AG04449 (cell line): ENCODE data around the gene PXMP4.

ENCODE experiments used
- CTCF ChIA-PET: fragments of 350-600 bp; formaldehyde crosslinking; extraction: SDS; loops from one replicate; lab custom pipeline; 2021; ENCODE audit warnings: antibody characterized with exemption; lab: Yijun Ruan, JAX
- POLR2A ChIA-PET: fragments of 400-600, 350-600 bp; formaldehyde crosslinking; extraction: SDS; loops from one replicate; lab custom pipeline; 2020; ENCODE audit warnings: antibody characterized with exemption, inconsistent platforms; lab: Yijun Ruan, JAX
- DNase-seq: peaks from one replicate; pipeline ENCODE4 v3.0.0-alpha.2; 2010; ENCODE audit warnings: low read depth, low spot score
- H3K4me3 ChIP-seq: 2 replicates; pipeline ENCODE4 v1.5.1; 2011; ENCODE audit warnings: low read depth, mild to moderate bottlenecking, control low read depth, low read length
- TF ChIP-seq, protein P1 (sequence below): IDR thresholded peaks from one replicate; pipeline ENCODE4 v1.5.1; 2011; ENCODE audit warnings: mild to moderate bottlenecking, moderate library complexity, low read length, control low read depth, inconsistent platforms; ENCODE audit not compliant: insufficient read depth; ENCODE audit errors: missing control alignments

PXMP4 gene

DNA sequence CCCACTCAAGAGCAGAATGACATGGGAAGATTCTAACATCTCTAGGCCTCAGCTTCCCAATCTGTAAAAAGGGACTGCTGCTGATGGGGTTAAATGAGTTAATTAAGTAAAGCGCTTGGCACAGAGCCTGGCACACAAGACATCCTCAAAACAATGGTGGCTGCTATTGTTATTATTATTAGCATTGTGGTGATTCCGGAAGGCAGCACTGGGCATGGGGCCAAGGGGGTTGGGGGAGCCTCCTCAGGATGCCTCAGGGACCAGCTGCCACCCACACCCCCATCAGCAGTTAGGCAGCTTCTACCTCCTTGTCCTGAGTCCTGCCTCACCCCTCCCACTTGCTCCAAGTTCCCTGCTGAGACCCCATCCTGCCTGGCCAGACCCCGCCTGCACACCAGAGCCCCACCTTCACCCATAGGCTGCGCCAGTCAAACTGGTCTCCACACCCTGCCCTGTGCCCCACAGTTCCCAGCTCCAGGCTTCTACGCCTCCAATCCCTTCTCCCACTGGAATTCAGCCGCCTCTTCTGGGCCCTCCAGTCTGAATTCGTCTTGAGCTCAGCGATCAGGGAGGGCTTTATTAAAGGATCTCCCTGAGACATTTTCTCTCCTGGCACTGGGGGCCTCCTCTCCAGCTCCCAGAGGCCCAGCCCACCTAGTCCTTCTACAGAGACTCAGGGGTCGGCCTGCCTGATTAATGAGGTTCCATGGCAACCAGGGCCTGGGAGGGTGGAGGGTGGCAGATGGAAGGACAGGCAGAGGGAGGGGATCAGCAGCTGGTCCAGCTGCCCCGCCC lies 35.4 kb downstream of the PXMP4 start:
- H3K4me3 ChIP-seq: peak overlapping the region; percentile 49
- TF ChIP-seq, protein P1, sequence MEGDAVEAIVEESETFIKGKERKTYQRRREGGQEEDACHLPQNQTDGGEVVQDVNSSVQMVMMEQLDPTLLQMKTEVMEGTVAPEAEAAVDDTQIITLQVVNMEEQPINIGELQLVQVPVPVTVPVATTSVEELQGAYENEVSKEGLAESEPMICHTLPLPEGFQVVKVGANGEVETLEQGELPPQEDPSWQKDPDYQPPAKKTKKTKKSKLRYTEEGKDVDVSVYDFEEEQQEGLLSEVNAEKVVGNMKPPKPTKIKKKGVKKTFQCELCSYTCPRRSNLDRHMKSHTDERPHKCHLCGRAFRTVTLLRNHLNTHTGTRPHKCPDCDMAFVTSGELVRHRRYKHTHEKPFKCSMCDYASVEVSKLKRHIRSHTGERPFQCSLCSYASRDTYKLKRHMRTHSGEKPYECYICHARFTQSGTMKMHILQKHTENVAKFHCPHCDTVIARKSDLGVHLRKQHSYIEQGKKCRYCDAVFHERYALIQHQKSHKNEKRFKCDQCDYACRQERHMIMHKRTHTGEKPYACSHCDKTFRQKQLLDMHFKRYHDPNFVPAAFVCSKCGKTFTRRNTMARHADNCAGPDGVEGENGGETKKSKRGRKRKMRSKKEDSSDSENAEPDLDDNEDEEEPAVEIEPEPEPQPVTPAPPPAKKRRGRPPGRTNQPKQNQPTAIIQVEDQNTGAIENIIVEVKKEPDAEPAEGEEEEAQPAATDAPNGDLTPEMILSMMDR: no peak
- DNase-seq: no peak
- POLR2A ChIA-PET: no interaction called here
- CTCF ChIA-PET: interaction anchor here (0.9 to 1.1 kb wide), 4 partner anchors 9 to 18 kb away, joined by 3 to 5 read pairs (median 3); partner anchors contain the start of gene ACTL10

DNA sequence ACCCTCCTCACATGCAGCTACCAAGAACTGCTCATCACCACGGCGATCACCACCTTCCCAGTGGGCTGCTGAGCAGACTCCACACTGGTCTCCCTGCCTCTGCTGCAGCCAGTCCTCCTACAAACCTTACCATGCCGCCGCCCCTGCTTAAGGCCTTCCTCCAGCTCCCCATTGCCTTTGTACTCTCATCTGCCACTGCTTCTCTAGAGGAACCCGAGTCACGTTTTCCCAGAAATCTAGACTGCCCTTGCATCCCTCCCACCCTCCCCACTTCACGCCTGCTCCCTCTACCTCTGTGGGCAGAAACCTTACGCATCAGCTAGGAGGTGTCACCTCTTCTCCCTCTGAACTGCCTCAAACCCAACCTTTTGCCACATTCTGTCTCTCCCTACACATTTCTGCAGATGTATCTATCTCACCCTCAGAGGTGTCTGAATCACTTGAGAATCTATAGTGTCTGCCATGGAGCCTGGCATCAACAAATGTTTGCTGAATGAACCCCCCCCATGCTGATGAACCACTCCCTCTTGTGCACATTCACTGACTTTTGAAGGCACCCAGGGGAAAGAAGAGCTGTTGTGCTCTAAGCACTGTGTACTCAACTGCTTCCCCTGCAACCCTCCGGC lies 38.3 kb downstream of the PXMP4 start:
- POLR2A ChIA-PET: interaction anchor here (0.9 kb wide), 1 partner anchor 17 kb away, joined by 3 read pairs; no protein-coding TSS in a partner anchor
- TF ChIP-seq, protein P1: no peak
- CTCF ChIA-PET: interaction anchor here (1.2 to 5.3 kb wide), 2 partner anchors 13 kb away, joined by 4 to 40 read pairs; partner anchors contain the start of gene ACTL10
- no peak overlapping the region for H3K4me3 ChIP-seq
- DNase-seq: no peak

DNA sequence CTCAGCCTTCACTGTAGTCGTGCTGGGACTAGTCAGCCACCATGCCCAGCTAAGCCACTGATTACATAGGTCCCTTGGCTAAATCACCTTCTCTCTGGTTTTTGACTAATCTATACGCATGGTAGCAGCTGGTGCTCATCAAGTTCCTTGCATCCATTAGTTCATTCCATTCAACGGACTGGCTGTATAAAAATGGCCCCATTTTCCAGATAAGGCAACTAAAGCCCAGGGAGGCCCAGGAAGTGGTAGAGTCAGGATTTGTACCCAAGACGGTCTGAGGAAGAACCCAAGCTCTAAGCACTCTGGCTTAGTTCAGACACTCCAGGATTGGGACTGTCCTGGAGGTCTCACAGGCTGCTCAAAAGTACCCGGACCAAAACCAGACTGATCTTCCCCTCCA lies 38.8 kb downstream of the PXMP4 start:
- DNase-seq: no peak
- no peak overlapping the region for H3K4me3 ChIP-seq
- ChIA-PET CTCF (interaction anchor here (5.3 kb wide), 1 partner anchor 13 kb away, joined by 40 read pairs; the partner anchor contains the start of gene ACTL10), POLR2A (interaction anchor here (0.6 to 0.9 kb wide), 2 partner anchors 9 to 17 kb away, joined by 3 read pairs; no protein-coding TSS in a partner anchor)
- TF ChIP-seq, protein P1: no peak

DNA sequence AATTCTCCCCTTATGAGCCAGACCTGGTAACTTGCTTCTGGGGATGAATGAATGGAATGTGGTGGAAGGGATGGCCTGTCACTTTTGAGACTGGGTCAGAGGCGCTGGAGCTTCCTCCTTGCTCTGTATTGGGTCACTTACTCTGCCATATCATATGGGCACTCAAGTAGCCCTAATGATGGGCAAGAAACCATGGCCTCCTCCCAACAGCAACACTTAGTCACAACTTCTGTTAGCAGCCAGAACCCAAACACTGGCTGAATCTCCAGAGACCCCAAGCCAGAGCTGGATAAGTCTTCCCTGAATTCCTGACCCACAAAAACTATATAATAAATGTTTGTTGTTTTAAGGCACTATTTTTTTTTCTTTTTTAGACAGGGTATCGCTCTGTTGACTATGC lies 39.4 kb downstream of the PXMP4 start:
- ChIA-PET CTCF (interaction anchor here (5.3 kb wide), 1 partner anchor 12 kb away, joined by 40 read pairs; the partner anchor contains the start of gene ACTL10), POLR2A (interaction anchor here (0.6 to 0.9 kb wide), 2 partner anchors 8 to 16 kb away, joined by 3 read pairs; no protein-coding TSS in a partner anchor)
- TF ChIP-seq, protein P1: no peak

DNA sequence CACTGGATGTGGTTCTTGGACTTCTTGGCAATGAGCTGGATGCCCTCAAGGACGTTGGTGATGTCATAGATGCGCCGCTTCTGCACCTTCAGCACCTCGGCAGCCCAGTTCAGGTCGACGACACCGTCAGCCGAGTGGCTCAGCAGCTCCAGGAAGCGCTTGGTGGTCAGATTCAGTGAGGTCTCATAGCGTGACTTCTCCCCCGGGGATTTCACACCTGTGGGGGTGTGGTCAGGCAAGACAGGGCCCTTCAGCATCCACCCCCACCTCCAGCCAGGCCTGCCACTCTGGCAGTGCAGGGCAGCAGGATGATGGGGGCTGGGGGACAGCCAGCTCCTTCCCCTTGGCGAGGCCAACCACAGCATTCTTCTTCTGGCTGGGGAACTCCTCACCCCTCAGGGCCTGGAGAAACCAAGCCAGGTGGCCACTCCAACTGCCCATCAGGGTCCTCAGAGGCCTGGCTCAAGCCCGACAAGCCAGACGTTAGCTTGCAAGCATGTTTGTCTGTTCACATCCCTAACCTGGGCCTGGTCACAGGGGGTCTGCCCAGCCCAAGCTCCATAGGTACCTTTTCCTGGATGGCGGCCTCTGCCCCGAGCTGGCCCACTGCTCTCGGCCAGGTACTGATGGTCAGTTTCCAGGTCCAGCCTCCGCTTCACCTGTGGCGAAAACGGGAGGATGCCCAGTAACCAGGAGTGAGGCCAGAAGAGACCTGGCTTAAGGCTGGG lies 40.2 kb downstream of the PXMP4 start:
- no peak overlapping the region for H3K4me3 ChIP-seq
- DNase-seq: no peak
- POLR2A ChIA-PET: no interaction called here
- TF ChIP-seq, protein P1: no peak
- CTCF ChIA-PET: interaction anchor here (0.8 to 5.3 kb wide), 3 partner anchors 12 to 52 kb away, joined by 3 to 40 read pairs (median 3); partner anchors contain the start of gene ACTL10

More for the DNA sequence above, 39.4 kb downstream of the PXMP4 start:
- peak; percentile 34 for DNase-seq
- H3K4me3 ChIP-seq: no peak overlapping the region
